Caco-2 (cell line): ENCODE measurements around the gene FUCA1. TPM values are rescaled to one million over a fixed set of nuclear protein-coding genes. Genes with fewer than 3 reads are reported as not detected.

Experiments used
- BruUV-seq: library from RNA; stranded (reverse); fragments of 400-500 nt; replicated peaks from 2 replicates; lab custom pipeline; 2021; lab: Mats Ljungman, UMichigan
- CTCF ChIA-PET: fragments of 300-600 bp; sonication (Branson Sonifier 250); formaldehyde crosslinking; loops from one replicate; lab custom pipeline; 2022; ENCODE audit warnings: antibody characterized with exemption; lab: Charles Lee
- POLR2A ChIA-PET: fragments of 300-600 bp; sonication (Branson Sonifier 250); formaldehyde crosslinking; loops from one replicate; lab custom pipeline; 2022; ENCODE audit warnings: antibody characterized with exemption; lab: Charles Lee
- DNase-seq, 2 experiments: peaks; one replicate each; pipeline versions ENCODE4 v3.0.0 to v3.0.0-alpha.2; 2020 to 2022
- H3K27me3 ChIP-seq: replicated peaks from 2 replicates; pipeline ENCODE4 v1.6.0; 2011; ENCODE audit warnings: low read length; ENCODE audit not compliant: control insufficient read depth, insufficient read depth
- H3K36me3 ChIP-seq: 2 replicates; pipeline ENCODE4 v1.5.1; 2011; ENCODE audit warnings: low read length; ENCODE audit not compliant: control insufficient read depth, insufficient read depth
- H3K4me1 ChIP-seq: fragments of 250-450 bp; sonication (Bioruptor Pico); 2 replicates; pipeline ENCODE4 v1.5.1; 2020; ENCODE audit warnings: mild to moderate bottlenecking
- H3K4me3 ChIP-seq: 2 replicates; pipeline ENCODE4 v1.5.1; 2011; ENCODE audit warnings: low read depth, mild to moderate bottlenecking, control low read depth, low read length
- H3K9me3 ChIP-seq: fragments of 250-450 bp; sonication (Bioruptor Pico); 2 replicates; pipeline ENCODE4 v1.5.1; 2020; ENCODE audit warnings: mild to moderate bottlenecking, moderate library complexity
- H3K27ac Mint-ChIP-seq: one replicate; pipeline ENCODE4 v1.8.0; 2022; ENCODE audit warnings: mixed read lengths; ENCODE audit not compliant: unreplicated experiment
- H3K27me3 Mint-ChIP-seq: one replicate; pipeline ENCODE4 v1.8.0; 2022; ENCODE audit warnings: mixed read lengths; ENCODE audit not compliant: insufficient read depth, unreplicated experiment
- H3K36me3 Mint-ChIP-seq: one replicate; pipeline ENCODE4 v1.8.0; 2022; ENCODE audit warnings: mild to moderate bottlenecking, mixed read lengths; ENCODE audit not compliant: insufficient read depth, unreplicated experiment
- H3K4me1 Mint-ChIP-seq: one replicate; pipeline ENCODE4 v1.8.0; 2022; ENCODE audit warnings: low read depth, mixed read lengths; ENCODE audit not compliant: unreplicated experiment
- H3K4me3 Mint-ChIP-seq: one replicate; pipeline ENCODE4 v1.8.0; 2022; ENCODE audit warnings: mild to moderate bottlenecking, moderate library complexity, mixed read lengths; ENCODE audit not compliant: unreplicated experiment
- H3K9me3 Mint-ChIP-seq: one replicate; pipeline ENCODE4 v1.8.0; 2022; ENCODE audit warnings: mixed read lengths; ENCODE audit not compliant: unreplicated experiment
- intact Hi-C: fragments of 100-400 bp; cut with micrococcal nuclease; formaldehyde crosslinking; loops from one replicate; pipeline ENCODE4 v1.10.0; 2022; ENCODE audit not compliant: unreplicated experiment
- total RNA-seq: library from RNA; stranded (reverse); gene quantifications from 2 replicates; pipeline ENCODE4 v1.2.3, GENCODE V29; 2022
- TF ChIP-seq, protein P1 (sequence below), 2 experiments: fragments of 200-600 bp in 1 of 2; IDR thresholded peaks; 1 replicate in 1 of 2; 2 replicates in 1 of 2; pipeline versions ENCODE4 v1.5.1 to v1.8.0; 2011 to 2022; ENCODE audit warnings: antibody characterized with exemption in 1 of 2, control low read depth in 1 of 2, inconsistent platforms in 1 of 2, low read depth in 1 of 2, low read length in 1 of 2, mild to moderate bottlenecking in 1 of 2, moderate library complexity in 1 of 2; ENCODE audit not compliant: insufficient read depth in 1 of 2, severe bottlenecking in 1 of 2, unreplicated experiment in 1 of 2

Gene FUCA1
- total RNA-seq, 1 experiment from 2014 or later, result 25.5 TPM

DNA sequence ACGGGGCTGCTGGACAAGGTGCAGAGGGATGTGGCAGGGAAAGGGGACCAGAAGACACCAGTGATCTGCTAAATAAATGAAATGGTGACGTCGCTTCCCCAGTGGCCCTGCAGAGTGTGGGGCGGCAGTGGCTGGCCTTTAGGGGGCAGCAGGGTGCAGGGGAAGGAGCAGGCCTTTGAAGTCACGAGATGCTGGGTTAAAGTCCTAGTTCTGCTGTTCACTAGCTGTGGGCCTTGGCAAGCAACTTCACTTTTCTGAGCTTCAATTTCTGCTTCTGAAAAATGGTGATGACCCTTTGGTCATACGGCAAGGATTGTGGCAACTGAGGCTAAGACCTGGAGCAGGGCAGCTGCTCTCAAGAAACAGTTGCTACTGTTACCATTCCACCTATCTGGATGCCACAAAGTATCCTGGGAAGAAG is 58.3 kb downstream of the FUCA1 start:
- Mint-ChIP-seq H3K9me3 (no peaks in the 10 kb centered on the region), H3K4me3 (no peak overlapping the region), H3K27me3 (no peaks in the 10 kb centered on the region), H3K27ac (no peak overlapping the region), H3K36me3 (no peaks in the 10 kb centered on the region), H3K4me1 (no peaks in the 10 kb centered on the region)
- BruUV-seq, result no TSS peak
- ChIA-PET CTCF (interaction anchor here (0.7 to 2.9 kb wide), 6 partner anchors 32 to 112 kb away, joined by 3 to 23 read pairs (median 4); partner anchors contain the start of gene PITHD1), POLR2A (interaction anchor here (1.0 kb wide), 1 partner anchor 64 kb away, joined by 4 read pairs; no protein-coding TSS in a partner anchor)
- TF ChIP-seq, protein P1, sequence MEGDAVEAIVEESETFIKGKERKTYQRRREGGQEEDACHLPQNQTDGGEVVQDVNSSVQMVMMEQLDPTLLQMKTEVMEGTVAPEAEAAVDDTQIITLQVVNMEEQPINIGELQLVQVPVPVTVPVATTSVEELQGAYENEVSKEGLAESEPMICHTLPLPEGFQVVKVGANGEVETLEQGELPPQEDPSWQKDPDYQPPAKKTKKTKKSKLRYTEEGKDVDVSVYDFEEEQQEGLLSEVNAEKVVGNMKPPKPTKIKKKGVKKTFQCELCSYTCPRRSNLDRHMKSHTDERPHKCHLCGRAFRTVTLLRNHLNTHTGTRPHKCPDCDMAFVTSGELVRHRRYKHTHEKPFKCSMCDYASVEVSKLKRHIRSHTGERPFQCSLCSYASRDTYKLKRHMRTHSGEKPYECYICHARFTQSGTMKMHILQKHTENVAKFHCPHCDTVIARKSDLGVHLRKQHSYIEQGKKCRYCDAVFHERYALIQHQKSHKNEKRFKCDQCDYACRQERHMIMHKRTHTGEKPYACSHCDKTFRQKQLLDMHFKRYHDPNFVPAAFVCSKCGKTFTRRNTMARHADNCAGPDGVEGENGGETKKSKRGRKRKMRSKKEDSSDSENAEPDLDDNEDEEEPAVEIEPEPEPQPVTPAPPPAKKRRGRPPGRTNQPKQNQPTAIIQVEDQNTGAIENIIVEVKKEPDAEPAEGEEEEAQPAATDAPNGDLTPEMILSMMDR (IDR thresholded peaks at IDR 0.05; ENCODE audit: insufficient read depth in 1 of 2, low read depth in 1 of 2, low read length in 1 of 2, severe bottlenecking in 1 of 2, unreplicated experiment in 1 of 2), result peak; percentile 57 to 77
- intact Hi-C loops, result loop anchor here (1.0 to 10.0 kb wide), 4 partner anchors 16 to 215 kb away; partner anchors contain the start of genes FUCA1 and HMGCL
- no peaks in the 10 kb centered on the region for H3K4me1 ChIP-seq
- no peaks in the 10 kb centered on the region for H3K27me3 ChIP-seq
- H3K36me3 ChIP-seq, result no peaks in the 10 kb centered on the region
- H3K9me3 ChIP-seq, result no peaks in the 10 kb centered on the region
- DNase-seq, result peak; percentile 76 to 82
- H3K4me3 ChIP-seq, result no peak overlapping the region

DNA sequence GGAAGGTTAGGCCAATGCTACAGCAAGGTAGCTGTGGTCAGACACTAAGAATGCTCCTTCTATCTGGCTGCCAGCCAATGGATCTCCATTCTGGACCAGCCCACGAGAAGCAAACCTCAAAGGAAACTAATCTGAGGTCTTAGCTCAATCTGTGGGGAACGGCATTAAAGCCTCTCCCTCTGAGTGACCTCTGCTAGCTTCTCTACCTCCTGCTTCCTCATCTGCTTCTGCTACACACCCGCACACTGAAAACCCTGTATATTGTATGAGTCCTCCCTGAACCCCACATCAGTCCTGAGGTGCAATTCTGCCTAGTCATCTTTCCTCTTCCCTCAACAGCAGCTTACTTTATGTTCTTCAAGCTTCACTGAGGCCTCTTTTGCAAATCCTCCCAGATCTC is 60.6 kb downstream of the FUCA1 start:
- Histone ChIP-seq H3K27me3 (no peaks in the 10 kb centered on the region), H3K4me1 (no peaks in the 10 kb centered on the region), H3K9me3 (no peaks in the 10 kb centered on the region), H3K36me3 (no peaks in the 10 kb centered on the region), H3K4me3 (no peak overlapping the region)
- no TSS peak for BruUV-seq
- ChIA-PET CTCF (no interaction called here), POLR2A (no interaction called here)
- DNase-seq, result no peak
- Mint-ChIP-seq H3K36me3 (no peaks in the 10 kb centered on the region), H3K27me3 (no peaks in the 10 kb centered on the region), H3K27ac (no peak overlapping the region), H3K4me1 (no peaks in the 10 kb centered on the region), H3K4me3 (no peak overlapping the region), H3K9me3 (no peaks in the 10 kb centered on the region)
- intact Hi-C loops, result loop anchor here (10.0 kb wide), 1 partner anchor 217 kb away; no protein-coding TSS in a partner anchor
- TF ChIP-seq, protein P1 (IDR thresholded peaks at IDR 0.05; ENCODE audit: insufficient read depth in 1 of 2, low read depth in 1 of 2, low read length in 1 of 2, severe bottlenecking in 1 of 2, unreplicated experiment in 1 of 2), result no peak

DNA sequence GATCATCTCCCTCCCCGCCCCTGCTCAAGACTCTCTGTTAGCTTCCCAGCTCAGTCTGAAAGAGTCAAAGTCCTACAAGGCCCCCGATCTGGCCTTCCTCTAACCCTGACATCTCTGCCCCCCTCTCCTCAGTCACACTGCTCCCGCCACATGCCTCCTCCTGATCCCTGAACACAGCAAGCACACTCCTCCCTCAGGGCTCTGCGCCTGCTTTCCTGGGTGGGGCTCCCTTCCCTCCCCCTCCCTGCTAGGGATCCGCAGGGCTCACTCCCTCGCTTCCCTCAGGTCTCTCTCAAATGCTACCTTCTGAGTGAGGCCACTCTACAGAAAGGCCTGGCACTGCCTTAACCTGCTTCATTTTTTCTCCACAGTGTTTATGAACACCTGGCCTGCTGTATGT is 61.8 kb downstream of the FUCA1 start:
- Histone ChIP-seq H3K36me3 (no peaks in the 10 kb centered on the region), H3K27me3 (no peaks in the 10 kb centered on the region), H3K9me3 (no peaks in the 10 kb centered on the region), H3K4me1 (no peaks in the 10 kb centered on the region), H3K4me3 (no peak overlapping the region)
- H3K27me3 Mint-ChIP-seq, result no peaks in the 10 kb centered on the region
- ChIA-PET POLR2A (no interaction called here), CTCF (no interaction called here)
- H3K4me3 Mint-ChIP-seq, result no peak overlapping the region
- DNase-seq, result no peak
- H3K4me1 Mint-ChIP-seq, result no peaks in the 10 kb centered on the region
- TF ChIP-seq, protein P1 (IDR thresholded peaks at IDR 0.05; ENCODE audit: insufficient read depth in 1 of 2, low read depth in 1 of 2, low read length in 1 of 2, severe bottlenecking in 1 of 2, unreplicated experiment in 1 of 2), result no peak
- H3K9me3 Mint-ChIP-seq, result no peaks in the 10 kb centered on the region
- intact Hi-C loops, result loop anchor here (10.0 kb wide), 1 partner anchor 219 kb away; no protein-coding TSS in a partner anchor
- H3K27ac Mint-ChIP-seq, result no peak overlapping the region
- H3K36me3 Mint-ChIP-seq, result no peaks in the 10 kb centered on the region
- no TSS peak for BruUV-seq
